Measurements from ENCODE around the gene SIK3.
A peak's percentile ranks its signal among the peaks of the same experiment; 100 is the strongest.

Gene SIK3

DNA sequence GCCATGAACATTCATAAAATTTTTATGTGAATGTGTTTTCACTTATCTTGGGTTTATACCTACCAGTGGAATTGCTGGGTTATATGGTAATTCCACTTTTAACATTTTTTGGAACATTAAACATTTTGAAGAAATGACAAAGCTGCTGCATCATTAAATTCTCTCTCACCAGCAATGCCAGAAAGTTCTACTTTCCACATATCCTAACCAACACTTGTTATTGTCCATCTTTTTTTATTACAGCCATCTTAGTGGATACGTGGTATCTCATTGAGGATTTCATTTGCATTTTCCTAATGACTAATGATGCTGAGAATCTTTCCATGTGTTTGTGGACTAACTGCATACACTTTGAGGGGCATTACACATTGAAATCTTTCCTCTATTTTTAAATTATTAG is 122.6 kb downstream of the SIK3 start:
- H3K9me3 Mint-ChIP-seq: no peaks in the 10 kb centered on the region
- peaks cover 19% of the 10 kb centered on the region for H3K36me3 Mint-ChIP-seq (ENCODE audit: low read depth)
- no peak overlapping the region for H3K4me3 Mint-ChIP-seq
- peaks cover 50% of the 10 kb centered on the region for H3K4me1 Mint-ChIP-seq (ENCODE audit: low read depth)
- DNase-seq: no peak
- H3K27me3 Mint-ChIP-seq: no peaks in the 10 kb centered on the region
- no peak overlapping the region for H3K27ac Mint-ChIP-seq

DNA sequence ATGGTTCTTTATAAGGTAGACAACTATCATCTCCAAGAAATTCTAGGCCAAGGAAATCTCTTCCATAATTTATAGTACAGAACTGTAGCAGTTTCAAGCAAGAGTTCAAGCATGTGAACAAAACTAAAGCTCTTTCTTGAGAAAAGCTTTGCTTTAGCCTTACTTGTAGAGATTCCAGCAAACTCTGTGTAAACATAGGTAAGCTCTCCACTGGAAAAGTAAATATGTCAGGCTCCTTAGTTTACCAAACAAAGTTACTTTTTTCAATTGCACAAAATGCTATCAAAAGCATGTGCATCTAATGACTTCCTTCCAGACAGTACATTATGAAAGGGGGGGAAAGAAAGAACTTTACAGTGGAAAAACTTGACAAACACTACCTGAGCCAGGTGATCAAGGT is 125.0 kb downstream of the SIK3 start:
- Mint-ChIP-seq H3K27me3 (no peaks in the 10 kb centered on the region), H3K27ac (no peak overlapping the region)

DNA sequence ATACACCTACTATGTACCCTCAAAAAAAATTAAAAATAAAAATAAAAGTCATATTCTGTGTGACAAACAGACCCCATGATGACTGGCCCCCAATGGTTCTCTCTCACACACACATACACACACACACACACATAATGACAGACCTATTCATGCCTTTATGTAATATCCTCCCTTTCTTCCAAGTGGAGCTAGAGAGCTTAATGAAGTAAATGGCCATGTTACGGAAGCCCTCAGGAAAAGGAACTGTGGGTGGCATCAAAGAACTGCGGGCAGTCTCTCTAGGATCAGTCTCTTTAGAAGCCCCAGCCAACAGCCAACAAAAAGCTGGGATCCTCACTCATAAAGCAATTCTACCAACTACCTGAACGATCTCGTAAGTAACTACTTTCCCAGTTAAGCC is 125.5 kb downstream of the SIK3 start:
- Mint-ChIP-seq H3K4me3 (no peak overlapping the region), H3K27me3 (no peaks in the 10 kb centered on the region), H3K4me1 (ENCODE audit: low read depth) (peaks cover 47% of the 10 kb centered on the region), H3K27ac (no peak overlapping the region), H3K9me3 (no peaks in the 10 kb centered on the region), H3K36me3 (ENCODE audit: low read depth) (peaks cover 17% of the 10 kb centered on the region)
- no peak for DNase-seq

More for the DNA sequence above, 125.0 kb downstream of the SIK3 start:
- Mint-ChIP-seq H3K4me3 (no peak overlapping the region), H3K4me1 (ENCODE audit: low read depth) (peaks cover 47% of the 10 kb centered on the region), H3K9me3 (no peaks in the 10 kb centered on the region), H3K36me3 (ENCODE audit: low read depth) (peaks cover 17% of the 10 kb centered on the region)
- no peak for DNase-seq

DNA sequence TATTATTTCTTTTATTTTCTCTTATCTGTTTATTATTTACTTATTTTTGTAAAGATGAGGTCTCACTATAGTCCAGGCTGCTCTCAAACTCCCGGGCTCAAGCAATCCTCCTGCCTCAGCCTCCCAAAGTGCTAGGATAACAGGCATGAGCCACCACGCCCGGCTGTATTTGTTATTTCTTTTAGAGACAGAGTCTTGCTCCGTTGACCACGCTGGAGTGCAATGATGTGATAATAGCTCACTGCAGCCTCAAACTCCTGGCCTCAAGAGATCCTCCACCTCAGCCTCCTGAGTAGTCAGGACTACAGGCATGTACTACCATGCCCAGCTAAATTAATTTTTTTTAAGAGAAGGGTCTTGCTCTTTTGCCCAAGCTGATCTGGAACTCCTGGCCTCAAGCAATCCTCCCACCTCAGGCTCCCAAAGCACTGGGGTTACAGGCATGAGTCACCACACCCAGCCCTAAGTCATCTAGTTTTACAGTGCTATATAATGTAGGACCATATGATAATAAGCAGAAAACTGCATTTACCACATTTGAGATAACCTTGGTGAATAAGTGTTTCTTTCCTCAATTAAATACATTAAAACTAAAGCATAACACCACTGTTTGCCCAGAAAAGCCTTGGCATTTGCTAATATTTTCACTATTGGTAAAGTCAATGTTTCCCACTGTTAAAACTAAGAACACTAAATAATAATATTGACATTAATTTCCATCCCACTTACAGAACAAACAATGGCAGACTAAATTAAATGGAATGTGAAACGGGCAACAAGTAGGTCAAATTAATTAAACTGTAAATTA is 127.5 kb downstream of the SIK3 start:
- no peaks in the 10 kb centered on the region for H3K27me3 Mint-ChIP-seq
- H3K36me3 Mint-ChIP-seq (ENCODE audit: low read depth): peaks cover 6% of the 10 kb centered on the region
- DNase-seq: no peak
- H3K9me3 Mint-ChIP-seq: no peaks in the 10 kb centered on the region
- no peak overlapping the region for H3K4me3 Mint-ChIP-seq
- no peak overlapping the region for H3K27ac Mint-ChIP-seq
- H3K4me1 Mint-ChIP-seq (ENCODE audit: low read depth): peaks cover 47% of the 10 kb centered on the region

DNA sequence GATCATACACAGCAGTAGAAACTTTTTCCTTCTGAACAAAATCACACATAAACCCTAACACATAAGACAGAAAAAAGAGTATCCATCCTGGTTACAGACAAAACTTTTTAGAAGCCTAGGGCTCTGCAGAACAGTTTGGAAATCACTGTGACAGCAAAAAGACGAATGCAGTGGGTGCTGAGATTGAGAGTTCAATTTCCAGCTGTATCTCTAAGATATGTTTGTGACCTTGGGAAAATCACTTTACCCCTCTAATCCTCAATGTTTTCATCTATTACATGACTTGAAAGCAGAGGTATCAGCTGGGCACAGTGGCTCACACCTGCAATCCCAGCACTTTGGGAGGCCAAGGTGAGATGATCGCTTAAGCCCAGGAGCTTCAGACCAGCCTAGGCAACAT is 128.5 kb downstream of the SIK3 start:
- Mint-ChIP-seq H3K9me3 (no peaks in the 10 kb centered on the region), H3K4me3 (no peak overlapping the region), H3K27ac (no peak overlapping the region), H3K36me3 (ENCODE audit: low read depth) (peaks cover 4% of the 10 kb centered on the region), H3K4me1 (ENCODE audit: low read depth) (peaks cover 47% of the 10 kb centered on the region), H3K27me3 (no peaks in the 10 kb centered on the region)
- no peak for DNase-seq

DNA sequence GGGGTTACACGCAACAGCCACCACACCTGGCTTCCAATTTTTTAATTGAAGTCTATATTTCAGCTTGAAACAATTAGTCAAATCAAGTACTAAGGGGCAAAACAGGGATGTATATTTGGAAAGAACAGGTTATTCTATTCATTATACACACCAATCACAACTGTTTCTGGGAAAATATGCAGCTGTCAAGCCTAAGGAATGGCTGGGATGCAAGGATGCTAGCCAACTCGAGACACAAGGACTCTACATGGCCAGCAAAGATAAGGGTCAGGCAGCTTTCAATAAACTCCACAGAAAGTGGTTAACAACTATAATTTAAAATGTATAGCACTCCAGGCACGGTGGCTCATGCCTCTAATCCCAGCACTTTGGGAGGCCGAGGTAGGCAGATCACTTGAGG is 134.0 kb downstream of the SIK3 start:
- no peaks in the 10 kb centered on the region for H3K27me3 Mint-ChIP-seq
- peaks cover 39% of the 10 kb centered on the region for H3K4me1 Mint-ChIP-seq (ENCODE audit: low read depth)
- H3K9me3 Mint-ChIP-seq: no peaks in the 10 kb centered on the region
- peaks cover 6% of the 10 kb centered on the region for H3K36me3 Mint-ChIP-seq (ENCODE audit: low read depth)
- H3K4me3 Mint-ChIP-seq: no peak overlapping the region
- DNase-seq: no peak
- no peak overlapping the region for H3K27ac Mint-ChIP-seq

DNA sequence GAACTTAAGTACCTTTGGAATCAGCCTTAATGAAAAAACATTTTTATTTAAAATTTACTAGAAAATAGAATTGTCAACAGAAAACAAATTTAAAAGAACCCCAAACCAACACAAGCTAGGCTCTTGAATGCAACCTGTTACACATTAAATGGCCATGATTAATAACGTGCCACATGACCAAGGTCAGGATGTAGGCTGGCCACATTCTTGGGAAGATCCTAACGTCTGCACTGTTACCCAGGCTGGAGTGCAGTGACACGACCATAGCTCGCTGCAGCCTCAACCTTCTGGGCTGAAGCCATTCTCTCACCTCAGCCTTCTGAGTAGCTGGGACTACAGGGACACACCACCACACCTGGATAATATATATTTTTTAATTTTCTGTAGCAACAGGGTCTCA is 134.4 kb downstream of the SIK3 start:
- peaks cover 42% of the 10 kb centered on the region for H3K4me1 Mint-ChIP-seq (ENCODE audit: low read depth)
- H3K9me3 Mint-ChIP-seq: no peaks in the 10 kb centered on the region
- no peak for DNase-seq
- H3K27me3 Mint-ChIP-seq: no peaks in the 10 kb centered on the region
- H3K27ac Mint-ChIP-seq: no peak overlapping the region
- no peak overlapping the region for H3K4me3 Mint-ChIP-seq
- peaks cover 10% of the 10 kb centered on the region for H3K36me3 Mint-ChIP-seq (ENCODE audit: low read depth)

DNA sequence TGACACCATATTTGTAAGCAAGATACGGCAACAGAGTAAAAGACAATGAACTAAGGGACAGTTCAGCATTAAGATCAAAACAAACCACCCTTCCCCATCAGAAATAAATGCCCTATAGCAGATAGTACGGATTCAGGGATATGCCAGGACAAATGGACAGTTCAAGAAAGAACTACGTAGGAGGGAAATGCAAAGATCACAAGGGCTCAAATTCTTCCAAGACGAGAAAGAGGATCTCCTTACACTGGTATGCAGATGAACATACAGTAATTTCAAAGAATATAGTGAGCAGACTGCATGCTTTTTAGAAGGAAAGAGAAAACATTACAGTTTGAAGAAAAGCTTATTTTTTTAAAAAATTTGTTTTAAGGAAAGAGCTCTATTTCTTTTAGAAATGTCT is 136.1 kb downstream of the SIK3 start:
- peaks cover 15% of the 10 kb centered on the region for H3K36me3 Mint-ChIP-seq (ENCODE audit: low read depth)
- peaks cover 49% of the 10 kb centered on the region for H3K4me1 Mint-ChIP-seq (ENCODE audit: low read depth)
- H3K27me3 Mint-ChIP-seq: no peaks in the 10 kb centered on the region
- DNase-seq: no peak
- no peak overlapping the region for H3K4me3 Mint-ChIP-seq
- no peaks in the 10 kb centered on the region for H3K9me3 Mint-ChIP-seq
- H3K27ac Mint-ChIP-seq: no peak overlapping the region

DNA sequence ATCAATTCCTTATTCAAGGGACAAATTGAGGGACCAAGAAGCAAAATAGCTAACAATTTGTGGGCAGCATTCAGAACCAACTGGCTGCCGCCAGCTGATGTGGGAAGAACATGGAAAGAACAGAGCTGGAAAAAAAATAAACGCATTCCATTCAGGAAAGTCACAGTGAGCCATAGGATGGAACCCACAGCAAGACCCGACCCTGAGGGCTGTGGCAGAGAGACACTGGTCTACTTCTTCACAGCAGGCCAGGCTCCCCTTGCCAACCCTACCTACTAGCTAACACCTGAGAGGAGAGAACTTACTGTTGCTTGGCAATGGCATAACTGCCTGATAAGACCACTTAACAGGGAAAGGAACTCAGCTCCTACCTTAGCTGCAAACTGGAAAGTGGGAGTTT is 137.3 kb downstream of the SIK3 start:
- peaks cover 25% of the 10 kb centered on the region for H3K36me3 Mint-ChIP-seq (ENCODE audit: low read depth)
- no peaks in the 10 kb centered on the region for H3K9me3 Mint-ChIP-seq
- no peak overlapping the region for H3K27ac Mint-ChIP-seq
- H3K4me1 Mint-ChIP-seq (ENCODE audit: low read depth): peaks cover 58% of the 10 kb centered on the region
- no peaks in the 10 kb centered on the region for H3K27me3 Mint-ChIP-seq
- no peak for DNase-seq
- H3K4me3 Mint-ChIP-seq: no peak overlapping the region

DNA sequence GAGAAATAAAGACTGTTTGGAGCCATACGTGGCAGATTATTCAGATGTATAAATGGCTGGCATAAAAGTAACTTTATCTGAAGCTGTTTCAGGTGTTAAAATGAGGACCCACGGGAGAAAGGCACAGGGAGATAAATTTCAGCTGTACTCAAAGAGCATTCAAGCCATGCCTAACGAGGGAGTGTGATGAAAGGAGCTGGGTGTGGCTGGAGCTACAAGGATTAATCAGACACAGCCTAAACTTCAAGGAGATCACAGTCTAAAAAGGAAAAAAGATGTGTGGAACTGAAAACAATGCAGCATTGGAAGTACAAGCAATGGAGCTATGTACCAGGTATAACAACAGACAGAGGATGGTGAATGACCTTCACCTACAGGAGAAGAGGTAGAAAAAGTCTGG is 140.0 kb downstream of the SIK3 start:
- Mint-ChIP-seq H3K27ac (no peak overlapping the region), H3K36me3 (ENCODE audit: low read depth) (peaks cover 47% of the 10 kb centered on the region), H3K27me3 (no peaks in the 10 kb centered on the region), H3K4me3 (no peak overlapping the region), H3K9me3 (no peaks in the 10 kb centered on the region), H3K4me1 (ENCODE audit: low read depth) (peaks cover 73% of the 10 kb centered on the region)
- DNase-seq: no peak

DNA sequence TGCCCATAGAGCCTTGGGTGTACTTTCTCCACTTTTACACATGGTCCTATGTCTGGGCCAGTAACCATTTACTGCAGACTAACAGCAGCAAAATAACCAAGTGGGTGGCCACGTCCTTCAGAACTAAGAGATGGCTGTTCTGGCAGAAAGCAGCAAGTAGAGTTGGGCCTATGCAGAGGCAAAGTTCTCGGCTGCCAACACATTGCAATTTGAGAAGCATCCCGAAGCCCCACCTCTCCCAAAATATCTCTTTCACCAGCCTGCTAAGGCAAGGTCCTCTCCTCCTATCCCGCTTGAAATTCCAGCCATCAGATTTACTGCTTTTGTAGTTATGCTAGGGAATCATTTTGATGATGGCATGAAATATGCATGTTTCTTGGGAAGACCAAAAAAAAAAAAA is 142.3 kb downstream of the SIK3 start:
- Mint-ChIP-seq H3K4me3 (no peak overlapping the region), H3K36me3 (ENCODE audit: low read depth) (peaks cover 64% of the 10 kb centered on the region), H3K27ac (peak overlapping the region; percentile 48), H3K27me3 (no peaks in the 10 kb centered on the region), H3K4me1 (ENCODE audit: low read depth) (peaks cover 61% of the 10 kb centered on the region), H3K9me3 (no peaks in the 10 kb centered on the region)
- no peak for DNase-seq

DNA sequence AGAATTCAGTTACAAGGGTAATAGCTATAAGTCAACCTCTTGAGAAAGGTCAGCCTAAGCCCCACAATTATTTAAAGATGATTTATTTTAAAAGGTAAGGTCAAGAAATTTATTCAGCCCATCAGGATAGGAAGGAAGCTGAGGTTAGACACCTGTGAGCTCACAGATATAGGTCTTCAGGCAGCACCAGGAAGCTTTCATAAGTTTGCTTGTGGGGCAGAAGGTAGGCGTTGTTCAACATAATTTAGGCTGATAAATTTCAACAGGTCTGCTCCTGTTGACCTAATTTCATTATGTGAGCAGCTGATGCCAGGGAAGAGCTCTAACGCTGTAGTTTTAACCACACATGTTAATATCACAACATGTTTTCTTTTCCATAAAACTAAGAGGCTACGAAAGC is 142.7 kb downstream of the SIK3 start:
- Mint-ChIP-seq H3K9me3 (no peaks in the 10 kb centered on the region), H3K4me1 (ENCODE audit: low read depth) (peaks cover 58% of the 10 kb centered on the region), H3K4me3 (no peak overlapping the region), H3K36me3 (ENCODE audit: low read depth) (peaks cover 68% of the 10 kb centered on the region), H3K27ac (no peak overlapping the region), H3K27me3 (no peaks in the 10 kb centered on the region)
- DNase-seq: no peak

DNA sequence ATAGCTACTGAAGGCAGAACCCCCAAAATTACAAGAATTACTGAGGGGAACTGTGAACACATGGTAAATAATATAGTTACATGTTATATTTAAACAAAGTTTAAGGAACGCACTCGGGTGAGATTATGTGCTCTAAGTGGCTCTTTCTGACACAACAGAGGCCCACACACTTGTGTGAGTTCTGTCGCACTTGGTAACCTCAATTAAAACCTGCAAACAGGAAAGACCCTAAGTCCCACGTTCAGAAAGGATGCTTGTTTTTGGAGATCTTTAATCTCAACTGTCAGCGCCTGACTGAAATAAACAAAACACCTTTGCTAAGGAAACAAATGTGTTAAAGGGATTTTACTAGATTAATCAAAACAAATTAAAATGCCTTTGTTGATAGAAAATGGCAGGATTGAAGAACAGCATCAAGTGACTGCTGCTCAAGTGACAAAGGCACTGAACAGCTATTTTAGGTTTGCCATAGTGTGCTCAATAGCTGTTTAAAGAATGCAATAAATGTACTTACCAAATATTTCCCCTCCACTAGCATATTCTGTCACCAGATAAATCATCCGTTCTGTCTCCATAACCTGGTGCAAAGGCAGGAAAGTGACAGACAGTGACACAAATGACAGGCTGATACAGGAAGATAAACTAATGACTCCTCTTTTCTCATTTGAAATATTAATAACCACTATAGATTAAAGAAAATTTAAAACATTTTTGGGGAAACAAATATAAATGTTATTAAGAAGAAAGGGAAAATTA is 144.5 kb downstream of the SIK3 start:
- Mint-ChIP-seq H3K27ac (no peak overlapping the region), H3K4me1 (ENCODE audit: low read depth) (peaks cover 62% of the 10 kb centered on the region), H3K9me3 (no peaks in the 10 kb centered on the region), H3K27me3 (no peaks in the 10 kb centered on the region), H3K4me3 (no peak overlapping the region), H3K36me3 (ENCODE audit: low read depth) (peaks cover 78% of the 10 kb centered on the region)
- DNase-seq: no peak

DNA sequence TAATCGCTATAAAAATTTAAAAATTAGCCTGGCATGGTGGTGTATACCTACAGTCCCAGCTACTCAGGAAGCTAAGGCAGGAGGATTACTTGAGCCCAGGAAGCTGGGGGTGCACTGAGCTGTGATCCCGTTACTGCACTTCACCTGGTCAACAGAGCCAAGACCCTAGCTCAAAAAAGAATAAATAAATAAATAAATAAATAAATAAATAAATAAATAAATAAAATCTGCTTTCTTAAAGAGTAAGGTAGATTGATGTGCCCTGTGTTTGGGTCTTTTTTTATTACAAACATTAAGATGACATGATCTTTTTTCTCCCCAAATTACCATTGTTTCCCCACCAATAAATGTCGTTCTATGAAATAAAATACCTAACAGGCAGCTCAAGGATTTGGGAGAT is 146.5 kb downstream of the SIK3 start:
- Mint-ChIP-seq H3K27me3 (no peaks in the 10 kb centered on the region), H3K4me3 (no peak overlapping the region), H3K4me1 (ENCODE audit: low read depth) (peaks cover 54% of the 10 kb centered on the region), H3K36me3 (ENCODE audit: low read depth) (peaks cover 74% of the 10 kb centered on the region), H3K9me3 (no peaks in the 10 kb centered on the region), H3K27ac (no peak overlapping the region)
- no peak for DNase-seq

DNA sequence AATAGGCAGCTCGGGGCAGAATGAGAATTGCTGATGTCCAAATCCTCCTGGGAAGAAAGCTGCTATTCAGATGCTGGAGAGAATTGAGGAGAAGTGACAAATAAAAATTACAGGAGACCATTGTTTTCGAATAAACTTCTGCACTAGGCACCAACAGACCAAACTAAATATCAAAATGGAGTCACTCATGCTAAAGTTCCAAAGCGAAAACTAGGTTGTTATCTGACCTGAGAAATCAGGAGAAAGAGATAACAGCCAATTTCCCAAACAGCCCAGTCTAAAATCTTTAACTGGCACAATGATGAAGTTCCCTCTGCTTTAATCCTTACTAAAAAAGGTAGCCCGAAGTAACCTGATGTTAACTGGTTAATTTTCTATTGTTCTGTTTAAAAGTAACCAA is 148.0 kb downstream of the SIK3 start:
- DNase-seq: no peak
- no peak overlapping the region for H3K27ac Mint-ChIP-seq
- H3K27me3 Mint-ChIP-seq: no peaks in the 10 kb centered on the region
- H3K36me3 Mint-ChIP-seq (ENCODE audit: low read depth): peaks cover 69% of the 10 kb centered on the region
- peaks cover 52% of the 10 kb centered on the region for H3K4me1 Mint-ChIP-seq (ENCODE audit: low read depth)
- no peak overlapping the region for H3K4me3 Mint-ChIP-seq
- H3K9me3 Mint-ChIP-seq: no peaks in the 10 kb centered on the region
